Measurements from ENCODE around the gene DDX27.

DDX27 gene

DNA sequence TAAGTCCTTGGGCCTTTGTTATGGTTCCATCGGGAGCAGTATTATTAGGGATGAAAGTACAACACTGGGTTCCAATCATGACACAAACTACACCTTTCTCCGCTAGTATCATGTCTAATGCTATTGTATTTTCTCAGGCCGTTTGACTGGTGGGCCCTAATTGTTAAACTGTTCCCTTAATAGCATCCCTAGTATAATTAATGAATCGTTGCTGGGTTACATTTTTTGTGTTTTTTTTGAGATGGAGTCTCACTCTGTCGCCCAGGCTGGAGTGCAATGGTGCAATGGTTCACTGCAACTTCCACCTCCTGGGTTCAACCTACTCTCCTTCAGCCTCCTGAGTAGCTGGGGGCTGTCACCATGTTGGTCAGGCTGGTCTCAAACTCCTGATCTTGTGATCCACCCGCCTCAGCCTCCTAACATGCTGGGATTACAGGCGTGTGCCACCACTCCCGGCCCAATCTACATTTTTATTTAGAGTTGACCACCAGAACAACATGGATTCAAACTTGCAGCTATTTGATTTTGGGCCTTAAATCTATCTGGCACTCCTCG is 62.8 kb downstream of the DDX27 start:
- H3K9me3 ChIP-seq (ENCODE audit: control insufficient read depth, insufficient read depth, low read length) = no peaks in the 10 kb centered on the region
- peaks cover 77% of the 10 kb centered on the region for H3K36me3 ChIP-seq (ENCODE audit: control insufficient read depth, insufficient read depth, low read length)
- H3K4me1 ChIP-seq (ENCODE audit: control insufficient read depth, insufficient read depth, low read length) = peaks cover 14% of the 10 kb centered on the region
- H3K9ac ChIP-seq (ENCODE audit: low read depth, low read length) = peak overlapping the region; percentile 100
- no peaks in the 10 kb centered on the region for H3K27me3 ChIP-seq (ENCODE audit: control insufficient read depth, insufficient read depth, low read length)
- H3K4me3 ChIP-seq (ENCODE audit: low read depth, low read length) = peak overlapping the region; percentile 91

GRCh38 chr20:49282584-49283171 is 63.5 kb downstream of the DDX27 start:
- H3K9me3 ChIP-seq (ENCODE audit: control insufficient read depth, insufficient read depth, low read length) = no peaks in the 10 kb centered on the region
- H3K4me1 ChIP-seq (ENCODE audit: control insufficient read depth, insufficient read depth, low read length) = peaks cover 15% of the 10 kb centered on the region
- peaks cover 84% of the 10 kb centered on the region for H3K36me3 ChIP-seq (ENCODE audit: control insufficient read depth, insufficient read depth, low read length)
- peak overlapping the region; percentile 91 for H3K4me3 ChIP-seq (ENCODE audit: low read depth, low read length)
- peak overlapping the region; percentile 100 for H3K9ac ChIP-seq (ENCODE audit: low read depth, low read length)
- no peaks in the 10 kb centered on the region for H3K27me3 ChIP-seq (ENCODE audit: control insufficient read depth, insufficient read depth, low read length)

DNA sequence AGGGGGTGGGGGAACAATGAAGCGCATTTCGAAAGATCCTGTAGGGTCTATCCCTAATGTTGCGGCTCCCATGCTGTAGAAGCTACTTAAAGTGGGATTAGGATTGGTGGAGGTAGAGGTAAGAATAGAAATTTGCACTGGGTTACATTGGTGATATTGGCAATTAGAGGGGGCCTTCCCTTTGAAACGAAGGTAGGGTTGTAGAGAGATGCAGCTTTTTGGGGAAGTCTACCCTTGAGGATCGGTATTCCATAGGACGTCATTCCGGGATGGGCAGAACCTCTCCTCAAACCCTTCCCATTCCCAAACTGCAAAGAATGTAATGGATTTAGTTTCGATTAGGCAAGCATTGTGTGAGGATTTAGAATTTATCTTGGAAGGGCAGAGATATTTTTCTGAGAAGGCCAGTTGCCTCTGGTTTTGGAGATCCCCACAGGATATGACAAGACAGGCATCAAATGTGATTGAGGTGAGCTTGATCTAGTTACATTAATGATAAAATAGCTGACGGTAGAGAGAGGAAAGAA is 64.0 kb downstream of the DDX27 start:
- Histone ChIP-seq H3K36me3 (ENCODE audit: control insufficient read depth, insufficient read depth, low read length) (peaks cover 89% of the 10 kb centered on the region), H3K9ac (ENCODE audit: low read depth, low read length) (peak overlapping the region; percentile 100), H3K4me3 (ENCODE audit: low read depth, low read length) (peak overlapping the region; percentile 91), H3K4me1 (ENCODE audit: control insufficient read depth, insufficient read depth, low read length) (peaks cover 15% of the 10 kb centered on the region), H3K9me3 (ENCODE audit: control insufficient read depth, insufficient read depth, low read length) (no peaks in the 10 kb centered on the region), H3K27me3 (ENCODE audit: control insufficient read depth, insufficient read depth, low read length) (no peaks in the 10 kb centered on the region)

DNA sequence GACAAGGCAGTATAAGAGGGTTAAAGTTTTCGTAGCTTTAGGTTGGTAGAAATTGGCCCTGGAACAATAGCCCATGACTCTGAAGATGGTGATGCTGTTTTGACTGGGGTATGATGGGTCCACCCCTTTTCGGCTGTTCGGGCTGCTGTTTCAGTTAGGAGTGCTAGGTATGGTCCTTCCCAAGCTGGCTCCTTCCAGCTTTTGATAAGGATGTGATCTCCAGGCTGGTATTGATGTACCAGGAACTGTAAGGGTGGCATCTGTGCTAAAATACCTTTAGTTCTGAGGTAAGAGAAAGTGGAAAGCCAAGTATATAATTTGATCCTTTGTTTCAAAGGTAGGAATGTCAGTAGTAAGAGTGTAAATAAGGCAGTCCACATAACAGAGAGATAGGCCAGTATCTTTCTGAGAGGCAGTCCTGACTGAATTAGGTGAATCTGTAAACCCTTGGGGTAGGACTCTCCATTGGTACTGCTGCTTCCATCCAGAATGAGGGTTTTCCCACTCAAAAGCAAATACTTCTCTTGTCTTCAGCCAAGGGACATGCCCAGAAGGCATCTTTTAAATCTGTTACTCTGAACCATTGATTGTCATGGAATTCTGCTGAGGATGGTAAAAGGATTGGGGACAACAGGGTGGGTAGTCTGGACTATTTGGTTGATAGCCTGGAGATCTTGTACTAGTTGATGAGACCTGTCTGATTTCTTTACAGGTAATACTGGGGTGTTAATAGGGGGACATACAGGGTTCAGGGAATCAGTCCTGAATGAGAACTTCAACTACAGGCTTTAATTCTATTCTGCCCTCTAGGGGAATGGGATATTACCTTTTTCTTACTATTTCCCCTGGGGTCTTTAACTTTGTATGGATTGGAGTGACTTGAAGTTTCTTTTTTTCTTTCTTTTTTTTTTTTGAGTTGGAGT is 64.7 kb downstream of the DDX27 start:
- no peaks in the 10 kb centered on the region for H3K27me3 ChIP-seq (ENCODE audit: control insufficient read depth, insufficient read depth, low read length)
- H3K9ac ChIP-seq (ENCODE audit: low read depth, low read length) = peak overlapping the region; percentile 100
- H3K9me3 ChIP-seq (ENCODE audit: control insufficient read depth, insufficient read depth, low read length) = no peaks in the 10 kb centered on the region
- peaks cover 92% of the 10 kb centered on the region for H3K36me3 ChIP-seq (ENCODE audit: control insufficient read depth, insufficient read depth, low read length)
- peak overlapping the region; percentile 91 for H3K4me3 ChIP-seq (ENCODE audit: low read depth, low read length)
- peaks cover 15% of the 10 kb centered on the region for H3K4me1 ChIP-seq (ENCODE audit: control insufficient read depth, insufficient read depth, low read length)

- Histone ChIP-seq H3K9ac (ENCODE audit: low read depth, low read length) (no peak overlapping the region), H3K9me3 (ENCODE audit: control insufficient read depth, insufficient read depth, low read length) (no peaks in the 10 kb centered on the region), H3K27me3 (ENCODE audit: control insufficient read depth, insufficient read depth, low read length) (no peaks in the 10 kb centered on the region), H3K4me1 (ENCODE audit: control insufficient read depth, insufficient read depth, low read length) (peaks cover 15% of the 10 kb centered on the region), H3K4me3 (ENCODE audit: low read depth, low read length) (peak overlapping the region; percentile 32), H3K36me3 (ENCODE audit: control insufficient read depth, insufficient read depth, low read length) (peaks cover 89% of the 10 kb centered on the region)
Observed at GRCh38 chr20:49284818-49285217, 65.6 kb downstream of the DDX27 start.

DNA sequence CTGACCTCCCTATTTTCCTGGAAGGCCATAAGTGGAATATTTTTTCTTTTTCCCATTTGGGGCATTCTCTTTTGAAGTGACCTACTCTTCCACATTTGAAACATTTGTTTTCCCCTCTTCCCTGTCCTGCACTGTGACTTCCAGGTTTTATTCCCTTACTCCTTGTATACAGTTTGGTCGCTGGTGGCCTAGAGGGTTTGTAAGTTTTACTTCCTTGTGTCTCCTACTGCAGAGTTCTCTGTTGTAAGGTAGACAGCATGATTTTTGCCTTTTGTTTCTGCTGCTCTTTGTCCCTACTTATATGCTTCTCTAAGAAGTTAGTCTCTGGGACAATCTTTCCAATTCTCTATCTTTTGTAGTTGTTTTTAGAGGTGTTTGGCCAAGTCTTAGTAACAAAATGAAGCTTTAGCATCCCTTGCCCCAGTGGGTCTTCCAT is 66.0 kb downstream of the DDX27 start:
- Histone ChIP-seq H3K4me3 (ENCODE audit: low read depth, low read length) (peak overlapping the region; percentile 32), H3K4me1 (ENCODE audit: control insufficient read depth, insufficient read depth, low read length) (peaks cover 15% of the 10 kb centered on the region), H3K36me3 (ENCODE audit: control insufficient read depth, insufficient read depth, low read length) (peaks cover 85% of the 10 kb centered on the region), H3K27me3 (ENCODE audit: control insufficient read depth, insufficient read depth, low read length) (no peaks in the 10 kb centered on the region), H3K9ac (ENCODE audit: low read depth, low read length) (no peak overlapping the region), H3K9me3 (ENCODE audit: control insufficient read depth, insufficient read depth, low read length) (no peaks in the 10 kb centered on the region)

DNA sequence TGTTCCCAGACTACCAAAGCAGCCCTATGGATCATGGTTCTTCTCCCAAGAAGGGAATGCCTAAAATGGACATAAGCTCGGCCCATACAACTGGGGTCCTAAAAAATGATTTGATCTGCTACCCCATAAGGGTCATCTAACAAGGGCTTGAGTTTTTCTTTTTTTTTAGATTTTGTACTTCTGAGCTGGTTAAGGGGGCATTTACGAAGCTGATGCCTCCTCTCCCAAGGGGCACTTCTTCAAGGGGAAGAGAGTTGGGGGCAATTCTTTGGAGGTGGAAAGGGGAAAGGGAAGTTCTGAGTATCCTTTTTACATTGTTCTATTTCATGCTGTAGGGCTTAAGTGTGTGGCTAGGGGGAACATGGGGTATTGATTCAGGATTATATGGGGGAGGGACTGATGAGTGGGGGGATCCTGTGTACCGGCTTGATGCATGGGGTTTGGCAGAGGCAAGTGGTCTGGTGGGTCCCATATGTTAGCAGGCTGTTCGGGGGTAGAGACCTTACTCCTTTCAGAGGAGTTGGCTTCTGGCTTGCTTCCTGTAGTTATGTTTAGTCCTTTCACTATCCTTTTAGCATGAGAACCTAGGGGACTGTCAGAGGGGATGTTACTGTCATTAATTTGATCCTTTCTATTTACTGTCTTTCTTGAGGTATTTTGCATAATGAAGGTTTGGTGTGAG is 66.7 kb downstream of the DDX27 start:
- H3K4me1 ChIP-seq (ENCODE audit: control insufficient read depth, insufficient read depth, low read length) = peaks cover 15% of the 10 kb centered on the region
- peak overlapping the region; percentile 6 for H3K9ac ChIP-seq (ENCODE audit: low read depth, low read length)
- no peaks in the 10 kb centered on the region for H3K27me3 ChIP-seq (ENCODE audit: control insufficient read depth, insufficient read depth, low read length)
- H3K4me3 ChIP-seq (ENCODE audit: low read depth, low read length) = peak overlapping the region; percentile 32
- H3K9me3 ChIP-seq (ENCODE audit: control insufficient read depth, insufficient read depth, low read length) = no peaks in the 10 kb centered on the region
- H3K36me3 ChIP-seq (ENCODE audit: control insufficient read depth, insufficient read depth, low read length) = peaks cover 78% of the 10 kb centered on the region

- H3K27me3 ChIP-seq (ENCODE audit: control insufficient read depth, insufficient read depth, low read length) = no peaks in the 10 kb centered on the region
- H3K36me3 ChIP-seq (ENCODE audit: control insufficient read depth, insufficient read depth, low read length) = peaks cover 68% of the 10 kb centered on the region
- H3K4me3 ChIP-seq (ENCODE audit: low read depth, low read length) = peak overlapping the region; percentile 32
- H3K9ac ChIP-seq (ENCODE audit: low read depth, low read length) = no peak overlapping the region
- H3K9me3 ChIP-seq (ENCODE audit: control insufficient read depth, insufficient read depth, low read length) = no peaks in the 10 kb centered on the region
- peaks cover 15% of the 10 kb centered on the region for H3K4me1 ChIP-seq (ENCODE audit: control insufficient read depth, insufficient read depth, low read length)
Observed at GRCh38 chr20:49286689-49287551, 67.7 kb downstream of the DDX27 start.

- no peaks in the 10 kb centered on the region for H3K9me3 ChIP-seq (ENCODE audit: control insufficient read depth, insufficient read depth, low read length)
- H3K9ac ChIP-seq (ENCODE audit: low read depth, low read length) = no peak overlapping the region
- H3K4me3 ChIP-seq (ENCODE audit: low read depth, low read length) = no peak overlapping the region
- H3K4me1 ChIP-seq (ENCODE audit: control insufficient read depth, insufficient read depth, low read length) = peaks cover 12% of the 10 kb centered on the region
- H3K36me3 ChIP-seq (ENCODE audit: control insufficient read depth, insufficient read depth, low read length) = peaks cover 60% of the 10 kb centered on the region
- no peaks in the 10 kb centered on the region for H3K27me3 ChIP-seq (ENCODE audit: control insufficient read depth, insufficient read depth, low read length)
Observed at GRCh38 chr20:49287555-49288249, 68.5 kb downstream of the DDX27 start.

GRCh38 chr20:49288250-49288751 is 69.1 kb downstream of the DDX27 start:
- Histone ChIP-seq H3K4me3 (ENCODE audit: low read depth, low read length) (no peak overlapping the region), H3K36me3 (ENCODE audit: control insufficient read depth, insufficient read depth, low read length) (peaks cover 54% of the 10 kb centered on the region), H3K9me3 (ENCODE audit: control insufficient read depth, insufficient read depth, low read length) (no peaks in the 10 kb centered on the region), H3K4me1 (ENCODE audit: control insufficient read depth, insufficient read depth, low read length) (peaks cover 12% of the 10 kb centered on the region), H3K27me3 (ENCODE audit: control insufficient read depth, insufficient read depth, low read length) (no peaks in the 10 kb centered on the region), H3K9ac (ENCODE audit: low read depth, low read length) (no peak overlapping the region)
